Lower leg skin (tissue), 4 donors: Measurements from ENCODE around the gene LMBRD1. TPM values are rescaled to one million over a fixed set of nuclear protein-coding genes. Genes with fewer than 3 reads are reported as not detected.

Experiments used
- DNase-seq, 2 donors: peaks; one replicate each; pipeline ENCODE4 v3.0.0-alpha.2; 2019; ENCODE audit warnings: low spot score in 2 of 2
- H3K4me3 ChIP-seq: fragments of 200-600 bp; sonication (generic); 2 replicates; pipeline ENCODE4 v1.5.1; 2017; ENCODE audit warnings: mild to moderate bottlenecking, low read depth; ENCODE audit not compliant: poor library complexity, severe bottlenecking
- CTCF ChIP-seq, 3 donors: fragments of 450-650 bp; IDR thresholded peaks; one replicate each; pipeline ENCODE4 v1.5.1; 2016; ENCODE audit warnings: antibody characterized with exemption in 3 of 3, mild to moderate bottlenecking in 3 of 3, moderate library complexity in 2 of 3
- POLR2A ChIP-seq, 2 donors: fragments of 450-650 bp; IDR thresholded peaks; one replicate each; pipeline ENCODE4 v1.6.1; 2016 to 2017; ENCODE audit warnings: antibody characterized with exemption in 2 of 2, mild to moderate bottlenecking in 1 of 2, moderate library complexity in 1 of 2
- WGBS, 2 donors: methylation state at CpG; one replicate each; pipeline ENCODE4 v1.1.5; 2018; 5-methylcytosine and 5-hydroxymethylcytosine counted together
- intact Hi-C: fragments of 100-400 bp; cut with DNase I; formaldehyde crosslinking; loops from one replicate; pipeline ENCODE4 v1.15.0; 2023; ENCODE audit warnings: low total_unique reads
- total RNA-seq, 4 donors: library from RNA; depleted of rRNA; stranded (reverse); fragments of >200 nt; gene quantifications; one replicate each; pipeline ENCODE4 v1.1.0, GENCODE V29; 2016

The LMBRD1 gene
- total RNA-seq, 4 donors from 2014 or later, result 61.1 to 67.4 (median 65.0) TPM

GRCh38 chr6:69774740-69775584 lies 21.8 kb downstream of the LMBRD1 start:
- intact Hi-C loops, result no loop called here
- no peak for TF ChIP-seq CTCF (IDR thresholded peaks at IDR 0.05)
- no peak for TF ChIP-seq POLR2A (IDR thresholded peaks at IDR 0.05)
- WGBS, 2 donors, result 88 to 94% methylated on average over 4 of the region's 4 CpGs
- no peak overlapping the region for H3K4me3 ChIP-seq
- DNase-seq, result no peak

GRCh38 chr6:69771158-69771906 lies 25.5 kb downstream of the LMBRD1 start:
- intact Hi-C loops, result no loop called here
- TF ChIP-seq CTCF (IDR thresholded peaks at IDR 0.05) (no peak), POLR2A (IDR thresholded peaks at IDR 0.05) (no peak)
- no peak for DNase-seq
- no peak overlapping the region for H3K4me3 ChIP-seq
- 92 to 99% methylated on average over 5 of the region's 5 CpGs for WGBS, 2 donors

GRCh38 chr6:69768664-69769063 lies 28.1 kb downstream of the LMBRD1 start:
- no peak for DNase-seq
- intact Hi-C loops, result no loop called here
- no peak for TF ChIP-seq CTCF (IDR thresholded peaks at IDR 0.05)
- TF ChIP-seq POLR2A (IDR thresholded peaks at IDR 0.05), result no peak
- H3K4me3 ChIP-seq, result no peak overlapping the region

GRCh38 chr6:69763763-69764162 lies 33.0 kb downstream of the LMBRD1 start:
- H3K4me3 ChIP-seq, result no peak overlapping the region
- WGBS, 2 donors, result 90 to 93% methylated on average over 3 of the region's 3 CpGs
- intact Hi-C loops, result no loop called here
- DNase-seq, result no peak
- no peak for TF ChIP-seq POLR2A (IDR thresholded peaks at IDR 0.05)
- no peak for TF ChIP-seq CTCF (IDR thresholded peaks at IDR 0.05)

- no peak for DNase-seq
- no peak overlapping the region for H3K4me3 ChIP-seq
- WGBS, 2 donors, result 66 to 78% methylated on average over 2 of the region's 2 CpGs
- TF ChIP-seq CTCF (IDR thresholded peaks at IDR 0.05) (no peak), POLR2A (IDR thresholded peaks at IDR 0.05) (no peak)
- intact Hi-C loops, result no loop called here
Observed at GRCh38 chr6:69761853-69762252, 35.0 kb downstream of the LMBRD1 start.
